Suprapubic skin (tissue), 4 donors: ENCODE data around the gene AFF4. TPM values are rescaled to one million over a fixed set of nuclear protein-coding genes. Genes with fewer than 3 reads are reported as not detected.

Experiments used
- DNase-seq, 2 donors: peaks; one replicate each; pipeline ENCODE4 v3.0.0-alpha.2; 2019; ENCODE audit warnings: low spot score in 2 of 2
- H3K27ac ChIP-seq: fragments of 200-600 bp; sonication (generic); one replicate; pipeline ENCODE4 v1.5.1; 2019
- H3K27me3 ChIP-seq: fragments of 200-600 bp; sonication (generic); one replicate; pipeline ENCODE4 v1.5.1; 2019
- H3K36me3 ChIP-seq: fragments of 200-600 bp; sonication (generic); one replicate; pipeline ENCODE4 v1.5.1; 2019
- H3K4me1 ChIP-seq: fragments of 200-600 bp; sonication (generic); one replicate; pipeline ENCODE4 v1.5.1; 2019
- H3K4me3 ChIP-seq: fragments of 200-600 bp; sonication (generic); one replicate; pipeline ENCODE4 v1.5.1; 2019; ENCODE audit warnings: mild to moderate bottlenecking
- H3K9me3 ChIP-seq: fragments of 200-600 bp; sonication (generic); one replicate; pipeline ENCODE4 v1.5.1; 2019
- EP300 ChIP-seq: sonication (generic); formaldehyde crosslinking; IDR thresholded peaks from one replicate; pipeline ENCODE4 v1.6.1; 2017; ENCODE audit warnings: antibody characterized with exemption
- POLR2A ChIP-seq, 2 donors: fragments of 450-650 bp; IDR thresholded peaks; one replicate each; pipeline ENCODE4 v1.6.1; 2017; ENCODE audit warnings: antibody characterized with exemption in 2 of 2, mild to moderate bottlenecking in 2 of 2, moderate library complexity in 2 of 2
- POLR2AphosphoS5 ChIP-seq, 3 donors: sonication (generic); formaldehyde crosslinking; IDR thresholded peaks; one replicate each; pipeline ENCODE4 v1.6.1; 2017; ENCODE audit warnings: antibody characterized with exemption in 3 of 3
- WGBS: methylation state at CpG from one replicate; pipeline ENCODE4 v1.1.5; 2018; 5-methylcytosine and 5-hydroxymethylcytosine counted together
- total RNA-seq, 4 donors: library from RNA; depleted of rRNA; stranded (reverse); fragments of >200 nt; gene quantifications; one replicate each; pipeline ENCODE4 v1.1.0, GENCODE V29; 2016
- TF ChIP-seq, protein P1 (sequence below), 2 donors: fragments of 200-600 bp in 1 of 2; fragments of 450-650 bp in 1 of 2; sonication (generic) in 1 of 2; IDR thresholded peaks; one replicate each; pipeline ENCODE4 v1.5.1; 2016 to 2019; ENCODE audit warnings: antibody characterized with exemption in 2 of 2, mild to moderate bottlenecking in 1 of 2, moderate library complexity in 1 of 2

AFF4 gene
- total RNA-seq, 4 donors from 2014 or later = 55.8 to 107 (median 71.7) TPM

DNA sequence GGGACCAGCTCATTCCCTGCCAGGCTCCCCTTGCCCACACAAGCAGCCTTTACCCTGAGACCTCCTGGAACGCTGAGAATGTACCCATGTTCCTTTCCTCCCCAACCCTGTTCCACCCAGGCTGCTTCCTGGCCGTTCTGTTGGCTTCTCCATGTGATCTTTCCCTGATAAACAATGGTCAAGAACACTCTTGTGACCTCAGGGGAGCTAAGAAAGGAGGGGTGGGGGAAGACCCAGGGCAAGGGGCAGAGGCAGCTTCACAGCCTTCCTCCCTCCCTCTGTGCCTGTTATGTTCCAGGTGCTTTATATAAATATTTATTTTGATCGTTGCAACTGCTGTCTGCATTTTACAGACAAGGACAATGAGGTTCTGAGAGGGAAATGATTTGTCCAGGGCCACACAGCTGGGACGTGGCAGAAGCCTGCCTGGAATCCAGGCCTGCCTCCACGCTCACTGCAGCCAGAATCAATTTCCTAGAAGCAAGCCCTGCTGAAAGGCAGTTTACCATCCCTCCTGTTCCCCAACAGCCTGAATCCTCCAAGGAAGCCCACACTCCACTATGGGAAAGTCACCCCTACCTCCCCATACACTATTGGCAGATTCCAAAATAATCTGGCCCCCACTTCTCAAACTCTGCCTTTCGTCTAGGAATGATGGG is 136.9 kb downstream of the AFF4 start:
- TF ChIP-seq POLR2AphosphoS5 (IDR thresholded peaks at IDR 0.05) (no peak), POLR2A (IDR thresholded peaks at IDR 0.05) (no peak), EP300 (no peak)
- TF ChIP-seq, protein P1, sequence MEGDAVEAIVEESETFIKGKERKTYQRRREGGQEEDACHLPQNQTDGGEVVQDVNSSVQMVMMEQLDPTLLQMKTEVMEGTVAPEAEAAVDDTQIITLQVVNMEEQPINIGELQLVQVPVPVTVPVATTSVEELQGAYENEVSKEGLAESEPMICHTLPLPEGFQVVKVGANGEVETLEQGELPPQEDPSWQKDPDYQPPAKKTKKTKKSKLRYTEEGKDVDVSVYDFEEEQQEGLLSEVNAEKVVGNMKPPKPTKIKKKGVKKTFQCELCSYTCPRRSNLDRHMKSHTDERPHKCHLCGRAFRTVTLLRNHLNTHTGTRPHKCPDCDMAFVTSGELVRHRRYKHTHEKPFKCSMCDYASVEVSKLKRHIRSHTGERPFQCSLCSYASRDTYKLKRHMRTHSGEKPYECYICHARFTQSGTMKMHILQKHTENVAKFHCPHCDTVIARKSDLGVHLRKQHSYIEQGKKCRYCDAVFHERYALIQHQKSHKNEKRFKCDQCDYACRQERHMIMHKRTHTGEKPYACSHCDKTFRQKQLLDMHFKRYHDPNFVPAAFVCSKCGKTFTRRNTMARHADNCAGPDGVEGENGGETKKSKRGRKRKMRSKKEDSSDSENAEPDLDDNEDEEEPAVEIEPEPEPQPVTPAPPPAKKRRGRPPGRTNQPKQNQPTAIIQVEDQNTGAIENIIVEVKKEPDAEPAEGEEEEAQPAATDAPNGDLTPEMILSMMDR (IDR thresholded peaks at IDR 0.05) = no peak
- 83% methylated on average over 6 of the region's 6 CpGs for WGBS
- H3K4me1 ChIP-seq = peaks cover 33% of the 10 kb centered on the region

DNA sequence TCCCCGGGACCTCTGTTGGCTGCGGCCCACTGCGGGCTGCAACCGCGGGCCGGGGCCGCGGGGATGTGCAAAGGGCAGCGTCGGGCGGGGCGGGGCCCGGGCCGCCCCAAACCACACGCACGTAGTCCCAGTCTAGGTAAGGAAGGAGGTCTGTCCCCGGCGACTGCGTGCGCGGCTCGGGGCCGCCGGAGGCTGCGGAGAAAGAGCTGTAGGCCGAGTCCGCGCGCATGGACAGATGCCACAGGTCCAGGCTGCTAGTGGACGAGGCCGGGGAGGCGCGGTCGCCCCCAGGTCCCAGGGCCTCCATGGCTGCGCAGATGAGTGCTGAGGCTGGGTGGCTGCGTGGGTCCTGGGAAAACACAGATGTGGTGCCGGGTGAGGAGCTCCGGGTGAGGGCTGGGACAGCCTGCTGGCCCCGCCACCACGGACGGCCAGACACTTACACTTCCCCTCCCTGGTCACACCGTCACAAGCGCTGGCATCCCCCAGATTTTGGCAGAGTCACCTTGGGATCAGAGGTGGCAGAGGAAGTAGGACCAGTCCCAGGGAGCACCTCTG is 137.5 kb downstream of the AFF4 start:
- DNase-seq = peak in 1 of 2 donors; percentile 70
- H3K27me3 ChIP-seq = peaks cover 19% of the 10 kb centered on the region
- H3K4me1 ChIP-seq = peaks cover 32% of the 10 kb centered on the region
- no peaks in the 10 kb centered on the region for H3K36me3 ChIP-seq
- no peaks in the 10 kb centered on the region for H3K9me3 ChIP-seq
- 63% methylated on average over 26 of the region's 43 CpGs for WGBS
- H3K27ac ChIP-seq = no peak overlapping the region
- peak overlapping the region; percentile 44 for H3K4me3 ChIP-seq
- TF ChIP-seq POLR2A (IDR thresholded peaks at IDR 0.05) (no peak), EP300 (no peak), POLR2AphosphoS5 (IDR thresholded peaks at IDR 0.05) (no peak)
- TF ChIP-seq, protein P1 (IDR thresholded peaks at IDR 0.05) = no peak

More for the DNA sequence above, 136.9 kb downstream of the AFF4 start:
- Histone ChIP-seq H3K27me3 (peaks cover 19% of the 10 kb centered on the region), H3K4me3 (no peak overlapping the region), H3K9me3 (no peaks in the 10 kb centered on the region), H3K27ac (no peak overlapping the region), H3K36me3 (no peaks in the 10 kb centered on the region)
- DNase-seq = peak in 1 of 2 donors; percentile 37

Other genes starting within 250 kb of the AFF4 start
- 10 to 100 TPM in 1 of 4 donors, 1 to 10 TPM in 3; 2.6 to 15.0 (median 6.3) TPM for gene KIF3A, start 226.1 kb downstream of the AFF4 start, total RNA-seq
- gene CCNI2, start 216.2 kb downstream of the AFF4 start, total RNA-seq = not detected
- 10 to 100 TPM; 75.9 to 85.0 (median 80.8) TPM for gene SEPTIN8, start 186.4 kb downstream of the AFF4 start, total RNA-seq
- gene SOWAHA, start 150.3 kb downstream of the AFF4 start, total RNA-seq = under 1 TPM in 3 of 4 donors, not detected in 1; 0.23 to 0.93 (median 0.48) TPM
- gene SHROOM1, start 133.0 kb downstream of the AFF4 start, total RNA-seq = 1 to 10 TPM in 3 of 4 donors, under 1 TPM in 1; 0.76 to 2.8 (median 2.3) TPM
- gene GDF9, start 97.2 kb downstream of the AFF4 start, total RNA-seq = 1 to 10 TPM in 1 of 4 donors, under 1 TPM in 3; 0.47 to 4.8 (median 0.90) TPM
- gene UQCRQ, start 97.0 kb downstream of the AFF4 start, total RNA-seq = 100 to 1,000 TPM; 124 to 243 (median 161) TPM
- gene LEAP2, start 90.0 kb downstream of the AFF4 start, total RNA-seq = 1 to 10 TPM in 2 of 4 donors, under 1 TPM in 2; 0.21 to 9.1 (median 1.7) TPM
- gene ZCCHC10, start 62.9 kb upstream of the AFF4 start, total RNA-seq = 10 to 100 TPM; 10.1 to 22.0 (median 19.1) TPM
- gene HSPA4, start 88.4 kb upstream of the AFF4 start, total RNA-seq = 10 to 100 TPM; 38.0 to 50.2 (median 47.3) TPM